ENCODE results near the gene POLR3A.
"Not testable (repeated sequence)": the region's sequence is repeated elsewhere in the genome, so short reads cannot be mapped to it uniquely, and the experiment has no call there.

The POLR3A gene

DNA sequence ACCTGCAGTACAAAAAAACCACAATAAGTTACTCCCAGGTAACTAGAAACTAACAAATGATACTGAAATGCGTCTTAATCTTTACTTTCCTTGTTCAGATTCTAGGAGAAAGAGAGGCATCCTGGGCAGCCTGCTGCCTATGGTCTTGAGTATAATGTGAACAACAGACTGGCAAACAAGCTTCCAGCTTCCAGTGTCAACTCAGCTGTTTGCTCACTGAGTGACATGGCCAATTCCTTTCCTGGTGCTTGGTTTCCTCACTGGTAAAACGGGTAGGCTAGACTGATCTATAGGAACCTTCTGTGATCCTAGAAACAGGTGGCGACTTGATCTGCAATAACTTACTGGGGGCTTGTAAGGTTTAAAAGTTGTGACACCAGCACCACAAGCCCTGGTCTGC is 10.1 kb downstream of the POLR3A start:
- DNase-seq: no peak

DNA sequence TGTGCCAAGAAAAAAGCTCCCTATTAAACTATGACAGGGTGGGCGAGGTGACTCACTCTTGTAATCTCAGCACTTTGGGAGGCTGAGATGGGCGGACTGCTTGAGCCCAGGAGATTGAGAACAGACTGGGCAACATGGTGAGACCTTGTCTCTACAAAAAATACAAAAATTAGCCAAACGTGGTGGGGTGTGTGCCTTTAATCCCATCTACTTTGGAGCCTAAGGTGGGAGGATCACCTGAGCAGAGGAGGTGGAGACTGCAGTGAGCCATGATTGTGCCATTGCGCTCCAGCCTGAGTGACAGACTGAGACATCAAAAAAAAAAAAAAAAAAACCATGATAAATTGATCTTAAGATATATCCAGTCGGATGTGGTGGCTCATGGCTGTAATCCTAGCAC is 11.5 kb downstream of the POLR3A start:
- DNase-seq: no peak

DNA sequence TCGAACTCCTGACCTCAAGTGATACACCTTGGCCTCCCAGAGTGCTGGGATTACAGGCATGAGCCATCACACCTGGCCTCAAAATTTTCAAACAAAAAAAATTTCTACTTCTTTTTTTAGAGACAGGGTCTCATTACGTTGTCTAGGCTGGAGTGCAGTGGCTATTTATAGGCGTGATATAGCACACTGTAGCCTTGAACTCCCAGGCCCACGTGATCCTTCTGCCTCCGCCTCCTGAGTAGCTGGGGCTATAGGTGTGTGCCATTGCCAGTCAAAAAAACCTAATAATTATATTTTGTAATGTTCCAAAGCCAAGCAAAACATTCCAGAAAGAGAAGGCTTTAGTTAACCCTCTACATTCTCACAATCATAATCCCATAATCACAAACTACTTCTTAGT is 13.8 kb downstream of the POLR3A start:
- no peak for DNase-seq

GRCh38 chr10:78013564-78013963 is 15.8 kb downstream of the POLR3A start:
- no peak for DNase-seq

- no peak for DNase-seq
Observed at GRCh38 chr10:78011065-78011464, 18.2 kb downstream of the POLR3A start.

GRCh38 chr10:78010278-78010677 is 19.0 kb downstream of the POLR3A start:
- DNase-seq: no peak

DNA sequence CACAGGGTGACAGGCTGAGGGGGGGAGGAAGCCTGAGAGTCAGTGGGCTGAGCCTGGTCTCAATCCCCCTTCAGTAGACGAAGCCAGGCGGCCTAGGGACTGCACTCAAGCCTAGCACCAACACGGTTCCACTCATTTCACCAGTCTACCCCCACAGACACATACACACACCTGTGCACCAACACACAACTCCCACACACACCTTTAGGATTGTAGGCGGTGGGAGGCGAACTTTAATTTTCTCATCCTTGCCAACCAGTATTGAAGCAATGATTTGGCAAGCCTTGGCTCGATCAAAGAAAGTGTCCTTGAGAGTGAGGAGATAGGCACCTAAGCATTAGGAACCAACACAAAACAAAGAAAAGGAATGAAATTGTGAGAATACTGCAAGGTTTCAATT is 19.7 kb downstream of the POLR3A start:
- no peak for DNase-seq

GRCh38 chr10:78007172-78007571 is 22.1 kb downstream of the POLR3A start:
- DNase-seq: no peak

DNA sequence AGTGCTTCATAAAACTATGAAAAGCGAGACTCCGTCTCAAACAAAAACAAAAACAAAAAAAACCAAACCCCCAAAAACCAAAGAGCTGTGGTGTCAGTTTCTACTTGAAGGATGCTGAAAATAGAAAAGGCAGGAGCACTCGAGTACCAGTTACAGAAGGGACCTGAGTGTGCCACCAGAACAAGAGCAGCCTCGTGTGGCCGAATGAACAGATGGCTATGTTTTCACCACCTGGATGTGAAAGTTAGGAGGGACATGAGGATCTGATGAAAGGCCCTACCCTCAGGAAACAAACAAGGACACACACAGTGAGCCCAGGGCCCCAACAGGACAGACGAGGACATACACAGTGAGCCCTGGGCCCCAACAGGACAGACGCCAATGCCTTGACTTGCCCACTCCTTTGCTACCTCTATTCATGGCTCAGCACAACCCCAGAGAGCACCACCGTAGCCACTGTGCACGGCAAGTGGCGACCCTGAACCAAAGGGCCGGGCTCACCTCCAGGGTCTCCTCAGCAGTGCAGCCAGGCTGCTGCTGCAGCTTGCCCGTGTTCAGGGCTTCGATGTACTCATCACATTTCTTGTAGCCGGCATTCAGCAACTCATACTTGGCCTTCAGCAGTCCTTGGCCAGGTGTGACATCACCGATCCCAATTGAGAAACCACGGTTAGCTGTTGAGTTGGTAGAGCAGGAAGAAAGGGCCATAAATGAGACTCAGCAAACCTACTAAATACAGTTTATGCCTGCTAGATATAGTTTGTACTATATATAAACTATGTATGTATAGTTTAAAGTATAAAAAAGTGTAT is 24.9 kb downstream of the POLR3A start:
- DNase-seq: no peak

DNA sequence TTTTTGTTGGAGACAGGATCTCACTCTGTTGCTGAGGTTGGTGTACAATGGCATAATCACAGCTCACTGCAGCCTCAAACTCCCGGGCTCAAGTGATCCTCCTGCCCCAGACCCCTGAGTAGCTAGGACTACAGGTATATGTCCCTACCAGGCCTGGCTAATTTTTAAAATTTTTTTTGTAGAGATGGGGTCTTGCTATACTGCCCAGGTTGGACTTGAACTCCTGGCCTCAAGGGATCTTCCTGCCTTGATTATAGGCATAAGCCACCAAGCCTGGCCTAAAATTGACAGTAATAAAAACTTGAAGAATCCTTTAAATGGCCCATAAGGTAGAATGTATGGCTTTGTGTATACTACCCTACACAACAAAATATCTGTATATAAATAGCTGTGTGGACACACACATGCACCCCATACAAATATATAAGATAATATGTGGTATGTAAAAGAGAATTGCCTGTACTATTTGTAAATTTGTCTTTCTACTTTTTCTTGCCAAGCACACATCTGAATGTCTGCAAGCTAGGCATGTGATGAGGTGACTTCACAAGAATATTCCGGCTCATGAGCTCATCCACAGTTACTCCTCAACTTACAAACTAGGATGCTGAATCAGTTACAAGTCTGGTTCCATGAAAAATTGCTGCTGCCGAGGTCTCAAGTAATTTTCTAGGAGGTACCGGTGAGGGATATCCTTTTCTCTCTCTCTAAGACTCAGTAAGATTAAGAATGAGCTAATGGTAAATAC is 26.6 kb downstream of the POLR3A start:
- no peak for DNase-seq

DNA sequence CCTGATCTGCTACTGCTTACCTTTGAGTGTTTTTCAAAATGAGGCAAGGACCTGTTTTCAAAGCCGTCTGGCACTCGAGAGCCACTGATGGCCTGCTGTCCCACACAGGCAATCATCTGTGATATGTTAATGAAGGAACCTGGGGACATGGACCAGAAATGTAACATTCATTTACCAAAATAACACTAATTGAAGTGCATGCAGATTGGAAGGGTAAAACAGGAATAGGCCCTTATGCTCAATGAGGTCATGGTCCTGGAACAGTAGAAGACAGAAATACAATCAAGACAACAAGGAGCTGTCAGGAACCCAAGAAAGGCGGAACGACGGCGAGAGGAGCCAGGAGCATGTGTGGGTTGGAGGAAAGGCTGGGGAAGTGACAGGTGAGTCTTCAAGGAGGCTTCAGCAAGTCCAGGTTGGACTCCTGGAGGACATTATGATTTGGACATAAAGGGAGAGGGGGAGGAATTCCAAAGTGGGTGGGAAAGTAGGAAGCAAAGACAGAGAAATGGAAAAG is 28.3 kb downstream of the POLR3A start:
- no peak for DNase-seq

- DNase-seq: no peak
Observed at GRCh38 chr10:78000206-78000605, 29.1 kb downstream of the POLR3A start.

- DNase-seq: not testable (repeated sequence)
Observed at GRCh38 chr10:77998780-77999179, 30.5 kb downstream of the POLR3A start.

DNA sequence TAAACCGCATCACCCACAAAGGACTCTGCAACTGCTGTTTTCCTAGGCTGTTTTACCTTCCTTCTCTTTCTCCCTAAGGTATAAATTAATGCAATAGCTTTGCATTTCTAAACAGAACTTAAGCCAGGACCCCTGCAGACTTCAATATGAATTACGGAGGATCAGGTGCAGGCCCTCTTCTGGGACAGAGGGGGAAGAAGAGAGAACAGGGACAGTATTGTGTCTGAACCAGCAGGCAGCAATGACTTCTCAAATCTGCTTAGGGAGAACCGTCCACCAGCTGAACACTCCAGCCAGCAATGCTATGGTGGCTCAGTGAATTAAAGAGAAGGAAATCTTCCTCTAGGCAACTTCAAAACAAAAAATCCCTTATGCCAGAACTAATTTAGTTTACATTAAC is 35.7 kb downstream of the POLR3A start:
- DNase-seq: no peak

DNA sequence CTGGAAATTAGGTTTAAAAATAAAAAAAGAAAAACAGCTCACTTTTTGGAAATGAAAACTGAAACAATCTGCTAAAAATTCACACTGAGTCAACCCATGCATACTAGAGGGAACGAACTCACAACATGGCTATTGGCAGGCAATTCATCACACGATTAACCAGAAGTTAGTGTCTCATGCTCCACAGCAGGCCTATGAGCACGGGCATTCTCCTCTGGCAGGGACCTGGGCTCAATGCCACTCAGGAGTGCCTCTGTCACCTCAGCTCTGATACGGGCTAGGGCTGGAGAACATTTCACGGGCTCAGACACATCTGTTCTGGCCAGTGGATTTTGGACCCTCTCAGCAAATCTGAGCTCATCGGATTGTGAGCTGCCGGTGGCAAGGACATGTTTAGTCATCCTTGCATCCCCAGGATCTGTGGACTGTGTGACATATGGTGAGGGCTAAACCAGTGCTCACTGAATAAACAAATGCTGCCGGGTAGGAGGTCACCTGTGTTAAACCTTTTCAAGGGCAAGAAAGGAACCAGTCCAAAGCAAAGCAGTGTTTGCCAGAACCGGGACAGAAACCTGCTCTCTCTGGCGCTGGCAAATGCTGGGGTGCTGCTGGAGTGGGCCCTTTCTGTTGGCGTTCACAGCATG is 40.1 kb downstream of the POLR3A start:
- no peak for DNase-seq

GRCh38 chr10:77987671-77988255 is 41.6 kb downstream of the POLR3A start:
- no peak for DNase-seq

- DNase-seq: no peak
Observed at GRCh38 chr10:77984986-77985385, 44.3 kb downstream of the POLR3A start.

GRCh38 chr10:77983384-77984341 is 45.7 kb downstream of the POLR3A start:
- DNase-seq: no peak

DNA sequence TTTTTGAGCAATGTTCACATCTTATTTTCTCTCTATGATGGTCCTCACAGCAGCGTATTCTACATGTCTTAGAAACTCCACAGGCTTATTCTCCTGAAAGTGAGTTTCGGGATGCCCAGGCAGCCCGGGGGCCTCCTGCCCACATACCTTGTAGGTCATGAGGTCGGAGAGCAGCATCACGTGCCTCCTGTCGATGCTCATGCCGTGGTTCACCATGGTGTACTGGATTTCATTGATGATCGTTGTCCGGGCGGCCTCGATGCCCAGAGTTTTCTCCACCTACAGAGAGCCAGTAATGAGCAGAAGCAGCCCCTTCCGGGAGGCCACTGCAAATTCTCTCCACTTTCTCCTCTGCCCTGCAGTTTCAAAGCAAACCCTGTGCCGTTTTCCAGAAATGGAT is 48.0 kb downstream of the POLR3A start:
- no peak for DNase-seq

GRCh38 chr10:77979221-77979620 is 50.1 kb downstream of the POLR3A start:
- no peak for DNase-seq

DNA sequence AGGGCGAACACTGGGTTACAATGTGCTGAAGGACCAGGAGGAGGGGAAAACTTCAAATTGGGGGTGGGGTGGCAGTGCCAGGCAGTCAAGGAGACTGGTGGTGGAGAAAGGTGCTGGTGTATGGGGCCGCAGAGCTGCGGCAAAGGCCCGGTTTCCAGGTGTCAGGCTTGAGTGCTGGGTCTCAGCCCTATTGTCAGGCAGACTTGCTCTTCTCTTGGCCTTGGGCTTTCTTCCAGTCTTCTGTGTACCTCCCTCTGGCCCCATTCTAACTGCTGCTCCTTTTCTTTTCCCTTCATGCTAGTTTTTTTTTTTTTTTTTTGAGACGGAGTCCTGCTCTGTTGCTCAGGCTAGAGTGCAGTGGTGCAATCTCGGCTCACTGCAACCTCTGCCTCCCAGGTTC is 51.0 kb downstream of the POLR3A start:
- no peak for DNase-seq

DNA sequence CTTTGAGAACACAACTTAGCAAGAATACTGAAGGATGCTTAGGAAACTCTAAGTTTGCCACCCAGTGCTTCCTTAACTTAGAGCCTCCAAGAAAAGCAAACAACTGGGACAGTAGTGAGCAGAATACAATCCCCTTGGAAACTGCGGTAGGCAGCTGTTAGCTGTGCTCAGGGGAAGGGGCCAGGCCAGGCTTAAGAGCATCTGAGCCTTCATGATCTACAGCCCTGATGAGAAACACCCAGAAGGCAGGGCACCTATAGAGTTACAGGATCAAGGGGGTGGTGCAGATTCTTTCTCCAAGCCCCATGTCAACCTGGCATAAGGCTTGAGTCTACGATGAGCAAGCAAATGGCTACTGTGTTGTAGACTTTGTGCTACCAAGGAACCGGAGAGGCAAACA is 51.4 kb downstream of the POLR3A start:
- no peak for DNase-seq
